Skeletal muscle tissue (tissue), 4 donors: Measurements from ENCODE around the gene KCNS3. TPM values are rescaled to one million over a fixed set of nuclear protein-coding genes. Genes with fewer than 3 reads are reported as not detected.
"Not testable (repeated sequence)": the region's sequence is repeated elsewhere in the genome, so short reads cannot be mapped to it uniquely, and the experiment has no call there.

Experiments used
- H3K27ac ChIP-seq: one replicate; pipeline ENCODE4 v1.7.0; 2013; ENCODE audit warnings: mild to moderate bottlenecking, low read depth, low read length, inconsistent platforms
- H3K27me3 ChIP-seq, 3 donors: one replicate each; pipeline ENCODE4 v1.7.0; 2013; ENCODE audit warnings: low read length in 3 of 3; ENCODE audit not compliant: control insufficient read depth in 3 of 3, insufficient read depth in 3 of 3
- H3K36me3 ChIP-seq, 3 donors: one replicate each; pipeline ENCODE4 v1.7.0; 2013; ENCODE audit warnings: low read length in 3 of 3; ENCODE audit not compliant: control insufficient read depth in 3 of 3, insufficient read depth in 3 of 3
- H3K4me1 ChIP-seq, 3 donors: one replicate each; pipeline ENCODE4 v1.7.0; 2013; ENCODE audit warnings: low read length in 3 of 3, mild to moderate bottlenecking in 3 of 3; ENCODE audit not compliant: control insufficient read depth in 3 of 3, insufficient read depth in 3 of 3
- H3K4me3 ChIP-seq, 3 donors: one replicate each; pipeline ENCODE4 v1.7.0; 2013; ENCODE audit warnings: low read length in 3 of 3
- H3K9ac ChIP-seq, 3 donors: one replicate each; pipeline ENCODE4 v1.7.0; 2013; ENCODE audit warnings: low read length in 3 of 3, mild to moderate bottlenecking in 3 of 3, moderate library complexity in 2 of 3, low read depth in 1 of 3
- H3K9me3 ChIP-seq, 3 donors: one replicate each; pipeline ENCODE4 v1.7.0; 2013; ENCODE audit warnings: low read length in 3 of 3; ENCODE audit not compliant: control insufficient read depth in 3 of 3
- total RNA-seq: library from RNA; depleted of rRNA; stranded (reverse); fragments of >200 nt; gene quantifications from one replicate; pipeline ENCODE4 v1.2.3, GENCODE V29; 2014
- donor health status: Osteomylitis.

Gene KCNS3
- total RNA-seq, 1 donor from 2014 or later: 12.5 TPM

DNA sequence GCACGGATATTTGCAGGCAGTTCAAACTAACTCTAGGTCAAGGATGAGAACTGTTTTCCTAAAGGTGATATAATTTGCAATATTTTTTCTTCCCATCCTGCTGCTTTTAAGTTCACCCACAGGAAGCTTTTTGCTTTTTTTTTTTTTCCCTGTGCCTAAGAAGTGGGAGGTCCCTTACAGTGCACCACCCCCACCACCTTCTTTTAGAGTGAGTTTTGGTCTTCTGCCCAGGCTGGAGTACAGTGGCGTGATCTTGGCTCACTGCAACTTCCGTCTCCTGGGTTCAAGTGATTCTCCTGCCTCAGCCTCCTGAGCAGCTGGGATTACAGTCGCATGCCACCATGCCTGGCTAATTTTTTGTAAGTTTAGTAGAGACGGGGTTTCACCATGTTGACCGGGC, 82.5 kb downstream of the KCNS3 start:
- no peaks in the 10 kb centered on the region for H3K27me3 ChIP-seq
- no peak overlapping the region for H3K9ac ChIP-seq
- no peak overlapping the region for H3K27ac ChIP-seq
- no peak overlapping the region for H3K4me3 ChIP-seq
- H3K36me3 ChIP-seq: no peaks in the 10 kb centered on the region
- peaks cover 0 to 5% (median 0%) of the 10 kb centered on the region in 3 donors for H3K4me1 ChIP-seq
- H3K9me3 ChIP-seq: no peaks in the 10 kb centered on the region

GRCh38 chr2:17961789-17962188, 83.3 kb downstream of the KCNS3 start:
- no peak overlapping the region for H3K4me3 ChIP-seq
- H3K27ac ChIP-seq: no peak overlapping the region
- no peak overlapping the region for H3K9ac ChIP-seq
- H3K9me3 ChIP-seq: no peaks in the 10 kb centered on the region
- H3K4me1 ChIP-seq: peaks cover 0 to 5% (median 0%) of the 10 kb centered on the region in 3 donors
- no peaks in the 10 kb centered on the region for H3K27me3 ChIP-seq
- H3K36me3 ChIP-seq: no peaks in the 10 kb centered on the region

DNA sequence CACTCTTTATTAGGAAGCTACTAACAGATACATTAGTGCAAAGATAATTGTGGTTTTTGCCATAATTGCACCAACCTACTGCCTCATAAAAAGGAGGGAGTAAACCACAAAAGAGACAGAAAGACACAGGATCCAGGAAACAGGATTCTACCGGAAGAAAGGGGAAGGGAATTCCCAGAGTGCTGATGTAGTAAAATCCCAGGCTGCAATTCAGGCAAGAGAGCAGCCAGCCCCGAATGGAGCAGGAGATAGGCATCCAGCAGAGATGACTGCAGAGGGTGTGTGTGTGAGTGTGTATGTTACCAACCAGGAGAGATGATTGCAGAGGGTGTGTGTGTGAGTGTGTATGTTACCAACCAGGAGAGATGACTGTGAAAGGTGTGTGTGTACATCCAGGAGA, 84.4 kb downstream of the KCNS3 start:
- Histone ChIP-seq H3K9me3 (no peaks in the 10 kb centered on the region), H3K27ac (no peak overlapping the region), H3K9ac (no peak overlapping the region)

DNA sequence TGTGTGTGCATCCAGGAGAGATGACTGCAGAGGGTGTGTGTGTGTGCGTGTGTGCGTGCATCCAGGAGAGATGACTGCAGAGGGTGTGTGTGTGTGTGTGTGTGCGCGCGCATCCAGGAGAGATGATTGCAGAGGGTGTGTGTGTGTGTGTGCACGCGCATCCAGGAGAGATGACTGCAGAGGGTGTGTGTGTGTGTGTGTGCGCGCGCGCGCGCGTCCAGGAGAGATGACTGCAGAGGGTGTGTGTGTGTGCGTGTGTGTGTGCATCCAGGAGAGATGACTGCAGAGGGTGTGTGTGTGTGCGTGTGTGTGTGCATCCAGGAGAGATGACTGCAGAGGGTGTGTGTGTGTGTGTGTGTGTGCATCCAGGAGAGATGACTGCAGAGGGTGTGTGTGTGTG, 85.1 kb downstream of the KCNS3 start:
- H3K4me3 ChIP-seq, H3K27ac ChIP-seq, H3K27me3 ChIP-seq, H3K9me3 ChIP-seq, H3K9ac ChIP-seq, H3K4me1 ChIP-seq, H3K36me3 ChIP-seq: not testable (repeated sequence)

More for the DNA sequence above, 84.4 kb downstream of the KCNS3 start:
- no peaks in the 10 kb centered on the region for H3K27me3 ChIP-seq
- H3K4me1 ChIP-seq: peaks cover 0 to 5% (median 0%) of the 10 kb centered on the region in 3 donors
- H3K4me3 ChIP-seq: no peak overlapping the region
- no peaks in the 10 kb centered on the region for H3K36me3 ChIP-seq

- no peak overlapping the region for H3K9ac ChIP-seq
- H3K9me3 ChIP-seq: no peaks in the 10 kb centered on the region
- H3K4me1 ChIP-seq: no peaks in the 10 kb centered on the region
- no peaks in the 10 kb centered on the region for H3K27me3 ChIP-seq
- H3K27ac ChIP-seq: no peak overlapping the region
- no peak overlapping the region for H3K4me3 ChIP-seq
- H3K36me3 ChIP-seq: no peaks in the 10 kb centered on the region
These were observed 86.7 kb downstream of the KCNS3 start for GRCh38 chr2:17965196-17965595.

GRCh38 chr2:17966798-17967197, 88.3 kb downstream of the KCNS3 start:
- no peak overlapping the region for H3K9ac ChIP-seq
- H3K36me3 ChIP-seq: no peaks in the 10 kb centered on the region
- no peaks in the 10 kb centered on the region for H3K27me3 ChIP-seq
- H3K27ac ChIP-seq: no peak overlapping the region
- H3K9me3 ChIP-seq: no peaks in the 10 kb centered on the region
- H3K4me1 ChIP-seq: no peaks in the 10 kb centered on the region
- no peak overlapping the region for H3K4me3 ChIP-seq

- Histone ChIP-seq H3K36me3 (no peaks in the 10 kb centered on the region), H3K27ac (no peak overlapping the region), H3K9ac (no peak overlapping the region), H3K4me3 (no peak overlapping the region), H3K27me3 (no peaks in the 10 kb centered on the region), H3K9me3 (no peaks in the 10 kb centered on the region), H3K4me1 (no peaks in the 10 kb centered on the region)
These were observed 91.2 kb downstream of the KCNS3 start for GRCh38 chr2:17969661-17970060.

- no peak overlapping the region for H3K4me3 ChIP-seq
- peaks cover 3 to 17% (median 6%) of the 10 kb centered on the region in 3 donors for H3K4me1 ChIP-seq
- no peaks in the 10 kb centered on the region for H3K36me3 ChIP-seq
- no peaks in the 10 kb centered on the region for H3K27me3 ChIP-seq
- no peak overlapping the region for H3K9ac ChIP-seq
- H3K9me3 ChIP-seq: no peaks in the 10 kb centered on the region
- no peak overlapping the region for H3K27ac ChIP-seq
These were observed 93.2 kb downstream of the KCNS3 start for GRCh38 chr2:17971531-17972125.

GRCh38 chr2:17972991-17973390, 94.5 kb downstream of the KCNS3 start:
- Histone ChIP-seq H3K4me3 (no peak overlapping the region), H3K9me3 (no peaks in the 10 kb centered on the region), H3K36me3 (no peaks in the 10 kb centered on the region), H3K27me3 (no peaks in the 10 kb centered on the region), H3K27ac (no peak overlapping the region), H3K9ac (no peak overlapping the region), H3K4me1 (peaks cover 14 to 27% (median 15%) of the 10 kb centered on the region in 3 donors)

DNA sequence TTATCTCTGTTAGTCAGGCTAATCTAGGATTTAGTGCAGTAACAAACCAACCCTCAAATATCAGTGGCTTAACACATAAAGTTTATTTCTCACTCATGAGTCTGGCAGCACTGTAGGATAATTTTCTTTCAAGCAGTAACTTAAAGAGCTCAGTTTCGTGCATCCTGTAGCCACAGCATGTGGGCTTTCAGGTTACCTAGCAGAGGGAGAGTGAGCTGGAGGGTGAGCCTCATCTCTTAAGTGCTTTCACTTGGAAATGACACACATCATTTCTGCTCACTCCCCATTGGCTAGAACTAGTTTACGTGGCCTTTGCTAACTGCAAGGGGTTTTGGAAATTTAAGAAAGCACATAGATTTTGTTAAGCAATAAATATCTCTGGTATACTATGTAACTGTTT, 96.9 kb downstream of the KCNS3 start:
- Histone ChIP-seq H3K36me3 (no peaks in the 10 kb centered on the region), H3K4me3 (no peak overlapping the region), H3K27me3 (no peaks in the 10 kb centered on the region), H3K4me1 (peaks cover 15 to 41% (median 17%) of the 10 kb centered on the region in 3 donors), H3K9ac (no peak overlapping the region), H3K27ac (peak overlapping the region; percentile 89), H3K9me3 (no peaks in the 10 kb centered on the region)
